Measurements from ENCODE around the gene KIF13A.

GRCh38 chr6:17798477-17799154, 188.8 kb downstream of the KIF13A start:
- TF ChIP-seq POLR2AphosphoS5 (IDR thresholded peaks at IDR 0.05), result no peak
- TF ChIP-seq POLR2A (IDR thresholded peaks at IDR 0.05), result no peak

All from prostate gland (tissue), 1 donor.